GM12878 (cell line): ENCODE measurements around the gene RASAL2. TPM values are rescaled to one million over a fixed set of nuclear protein-coding genes. Genes with fewer than 3 reads are reported as not detected.
A peak's percentile ranks its signal among the peaks of the same experiment; 100 is the strongest.

Experiments used
- ATAC-seq: fragments of 200-7000 bp; cut with Tn5 transposase; 3 replicates; pipeline ENCODE4 v1.9.1; 2020; ENCODE audit warnings: mild to moderate bottlenecking, moderate library complexity
- BruUV-seq: library from RNA; stranded (reverse); fragments of 400-500 nt; replicated peaks from 2 replicates; lab custom pipeline; 2021; lab: Mats Ljungman, UMichigan
- CTCF ChIA-PET: fragments of 300-600 bp; sonication (Branson Sonifier 250); formaldehyde crosslinking; extraction: SDS; loops from one replicate; lab custom pipeline; 2021; ENCODE audit warnings: inconsistent platforms; lab: Yijun Ruan, JAX
- POLR2A ChIA-PET: fragments of 350-600 bp; formaldehyde crosslinking; extraction: SDS; loops from one replicate; lab custom pipeline; 2021; ENCODE audit warnings: inconsistent platforms; lab: Charles Lee
- RAD21 ChIA-PET: fragments of 300-600 bp; sonication (Branson Sonifier 250); formaldehyde crosslinking; loops from one replicate; lab custom pipeline; 2023; ENCODE audit warnings: antibody characterized with exemption; ENCODE audit not compliant: unreplicated experiment; lab: Charles Lee
- SMC1A ChIA-PET: fragments of 300-600 bp; sonication (Branson Sonifier 250); formaldehyde crosslinking; loops from one replicate; lab custom pipeline; 2023; ENCODE audit not compliant: unreplicated experiment, uncharacterized antibody; lab: Charles Lee
- DNase-seq: peaks from one replicate; pipeline ENCODE4 v3.0.0-alpha.2; 2011; ENCODE audit warnings: low read depth, low spot score
- FAIRE-seq: peaks from 3 replicates; lab custom pipeline; 2011; peaks lifted over from hg19 to GRCh38; lab: Jason Lieb, UNC
- H2AFZ ChIP-seq: 2 replicates; pipeline ENCODE4 v1.6.0; 2011; ENCODE audit warnings: low read depth, low read length, control low read depth; ENCODE audit not compliant: control insufficient read depth
- H3K27ac ChIP-seq: 2 replicates; pipeline ENCODE4 v1.5.1; 2011; ENCODE audit warnings: control low read depth; ENCODE audit not compliant: control insufficient read depth, insufficient read depth
- H3K27me3 ChIP-seq, 2 experiments: replicated peaks in 1 of 2; 2 replicates each; pipeline versions ENCODE4 v1.6.0 to v1.6.1; 2011; ENCODE audit warnings: low read length in 1 of 2; ENCODE audit not compliant: control insufficient read depth in 2 of 2, insufficient read depth in 2 of 2
- H3K36me3 ChIP-seq, 2 experiments: 2 replicates each; pipeline ENCODE4 v1.5.1; 2011; ENCODE audit warnings: low read length in 1 of 2; ENCODE audit not compliant: control insufficient read depth in 2 of 2, insufficient read depth in 2 of 2
- H3K4me1 ChIP-seq: 2 replicates; pipeline ENCODE4 v1.6.1; 2011; ENCODE audit warnings: mild to moderate bottlenecking, low read length, moderate library complexity, mixed read lengths; ENCODE audit not compliant: control insufficient read depth, insufficient read depth
- H3K4me2 ChIP-seq: 2 replicates; pipeline ENCODE4 v1.6.0; 2011; ENCODE audit warnings: control low read depth; ENCODE audit not compliant: control insufficient read depth, insufficient read depth
- H3K4me3 ChIP-seq: fragments of 200-600 bp; sonication (generic); 2 replicates; pipeline ENCODE4 v1.5.1; 2016
- H3K79me2 ChIP-seq: 2 replicates; pipeline ENCODE4 v1.6.0; 2011; ENCODE audit warnings: low read length; ENCODE audit not compliant: control insufficient read depth, insufficient read depth
- H3K9ac ChIP-seq: 2 replicates; pipeline ENCODE4 v1.8.0; 2011; ENCODE audit warnings: low read length, control low read depth, mixed read lengths; ENCODE audit not compliant: control insufficient read depth, insufficient read depth
- H3K9me3 ChIP-seq: replicated peaks from 3 replicates; pipeline ENCODE4 v1.5.1; 2011; ENCODE audit warnings: mild to moderate bottlenecking, low read length; ENCODE audit not compliant: control insufficient read depth, insufficient read depth
- H4K20me1 ChIP-seq: 2 replicates; pipeline ENCODE4 v1.6.0; 2011; ENCODE audit not compliant: control insufficient read depth, insufficient read depth
- CHD1 ChIP-seq: IDR thresholded peaks from 2 replicates; pipeline ENCODE4 v1.6.1; 2012; ENCODE audit warnings: low read depth, low read length, improper control_type of control experiment
- MEF2B ChIP-seq: fragments of 450-650 bp; IDR thresholded peaks from 2 replicates; pipeline ENCODE4 v1.6.1; 2018; ENCODE audit warnings: mild to moderate bottlenecking, moderate library complexity; ENCODE audit not compliant: partially characterized antibody, poor library complexity, severe bottlenecking
- MTA2 ChIP-seq: fragments of 450-650 bp; IDR thresholded peaks from 2 replicates; pipeline ENCODE4 v1.6.1; 2016; ENCODE audit warnings: low read depth, mild to moderate bottlenecking, moderate library complexity
- MYB ChIP-seq: fragments of 150-350 bp; IDR thresholded peaks from 2 replicates; pipeline ENCODE4 v1.6.1; 2014; ENCODE audit warnings: mild to moderate bottlenecking, low read depth, low read length, borderline replicate concordance
- NFYB ChIP-seq: IDR thresholded peaks from 2 replicates; pipeline ENCODE4 v1.6.1; 2011; ENCODE audit warnings: low read depth, mild to moderate bottlenecking, low read length, improper control_type of control experiment, moderate library complexity; ENCODE audit not compliant: insufficient read depth
- PKNOX1 ChIP-seq: fragments of 450-650 bp; IDR thresholded peaks from 2 replicates; pipeline ENCODE4 v1.6.1; 2016; ENCODE audit warnings: mild to moderate bottlenecking
- RCOR1 ChIP-seq: conservative IDR thresholded peaks from 2 replicates; pipeline ENCODE4 v1.6.1; 2012; ENCODE audit warnings: low read depth, low read length, improper control_type of control experiment
- SMARCA5 ChIP-seq: fragments of 450-650 bp; IDR thresholded peaks from 2 replicates; pipeline ENCODE4 v1.6.1; 2017; ENCODE audit warnings: mild to moderate bottlenecking
- TCF7 ChIP-seq: IDR thresholded peaks from 2 replicates; pipeline ENCODE4 v1.6.1; 2014; ENCODE audit warnings: antibody characterized with exemption, borderline replicate concordance
- YBX1 ChIP-seq: fragments of 450-650 bp; IDR thresholded peaks from 2 replicates; pipeline ENCODE4 v1.6.1; 2016; ENCODE audit warnings: antibody characterized with exemption
- WGBS: methylation state at CpG from one replicate; pipeline ENCODE4 v1.1.6; 2016; ENCODE audit warnings: low lambda C conversion rate; ENCODE audit not compliant: insufficient replicate concordance, insufficient coverage; ENCODE audit errors: missing lambda C conversion rate; 5-methylcytosine and 5-hydroxymethylcytosine counted together
- in situ Hi-C: fragments of 300-500 bp; cut with MboI; formaldehyde crosslinking; loops from 9 replicates; pipeline ENCODE4 v1.14.3; 2018; ENCODE audit warnings: mixed read lengths
- intact Hi-C: fragments of 100-400 bp; cut with micrococcal nuclease; formaldehyde crosslinking; loops from one replicate; pipeline ENCODE4 v1.14.2; 2022; ENCODE audit not compliant: unreplicated experiment
- polyA plus RNA-seq, 11 experiments: library from polyadenylated mRNA; depleted of rRNA in 4 of 11; unstranded in 6 of 11; stranded (reverse) in 5 of 11; fragments of >200 nt; fragmentation: Nextera tagmentation in 4 of 11; fragmentation: Illumina TruSeq in 1 of 11; extraction: Ambion mirVana in 4 of 11; extraction: Trizol in 1 of 11; gene quantifications; 1 replicate in 1 of 11; 2 replicates in 10 of 11; pipeline versions ENCODE4 v1.2.1 to v1.2.3, GENCODE V29; 2011 to 2016; ENCODE audit warnings: inconsistent platforms in 2 of 11, missing spikeins in 2 of 11, low read depth in 1 of 11
- total RNA-seq, 4 experiments: library from RNA; depleted of rRNA in 3 of 4; stranded (reverse); fragments of >200 nt in 3 of 4; fragmentation: Illumina TruSeq in 1 of 4; extraction: Trizol in 1 of 4; gene quantifications; 2 replicates each; pipeline versions ENCODE4 v1.2.1 to v1.2.3, GENCODE V29; 2013 to 2021
- TF ChIP-seq, protein P1 (sequence below): fragments of 450-650 bp; IDR thresholded peaks from 2 replicates; pipeline ENCODE4 v1.6.1; 2017; ENCODE audit warnings: mild to moderate bottlenecking, moderate library complexity
- TF ChIP-seq, protein P2 (sequence below): fragments of 450-650 bp; IDR thresholded peaks from 2 replicates; pipeline ENCODE4 v1.6.1; 2018; ENCODE audit warnings: mild to moderate bottlenecking, low read depth, moderate library complexity; ENCODE audit not compliant: partially characterized antibody

RASAL2 gene
- total and polyA plus RNA-seq, 10 of the 15 experiments (the other 5 are each of a cell fraction or from before 2014, with no cell fraction given) = 0.02 to 6.9 (median 0.17) TPM; not detected in 1

- intact Hi-C loops = no loop called here
- peak; percentile 68 for ATAC-seq
- Histone ChIP-seq H3K27ac (no peak overlapping the region), H3K9ac (no peak overlapping the region), H3K27me3 (no peaks in the 10 kb centered on the region), H3K79me2 (no peaks in the 10 kb centered on the region), H2AFZ (no peak overlapping the region), H3K9me3 (no peaks in the 10 kb centered on the region), H3K4me2 (no peak overlapping the region), H3K4me3 (no peak overlapping the region), H3K36me3 (no peaks in the 10 kb centered on the region), H4K20me1 (no peaks in the 10 kb centered on the region), H3K4me1 (no peaks in the 10 kb centered on the region)
- no TSS peak for BruUV-seq
- 0% methylated on average over 1 of the region's 1 CpG for WGBS
- DNase-seq = no peak
- FAIRE-seq = peak; percentile 49
- ChIA-PET RAD21 (no interaction called here), POLR2A (interaction anchor here (0.6 kb wide), 1 partner anchor 11 kb away, joined by 3 read pairs; no protein-coding TSS in a partner anchor), SMC1A (interaction anchor here (1.0 to 1.6 kb wide), 5 partner anchors 10 to 135 kb away, joined by 3 to 4 read pairs (median 3); no protein-coding TSS in a partner anchor), CTCF (interaction anchor here (1.0 to 1.5 kb wide), 2 partner anchors 13 to 65 kb away, joined by 3 read pairs; no protein-coding TSS in a partner anchor)
- in situ Hi-C loops = no loop called here
- TF ChIP-seq MTA2 (peak; percentile 52), SMARCA5 (no peak), TCF7 (no peak), NFYB (no peak), RCOR1 (no peak), PKNOX1 (0 out of 2 replicates have a peak, but pooled peaks have one; percentile 18), MEF2B (peak; percentile 22), YBX1 (no peak), CHD1 (no peak), MYB (no peak)
- TF ChIP-seq, protein P1, sequence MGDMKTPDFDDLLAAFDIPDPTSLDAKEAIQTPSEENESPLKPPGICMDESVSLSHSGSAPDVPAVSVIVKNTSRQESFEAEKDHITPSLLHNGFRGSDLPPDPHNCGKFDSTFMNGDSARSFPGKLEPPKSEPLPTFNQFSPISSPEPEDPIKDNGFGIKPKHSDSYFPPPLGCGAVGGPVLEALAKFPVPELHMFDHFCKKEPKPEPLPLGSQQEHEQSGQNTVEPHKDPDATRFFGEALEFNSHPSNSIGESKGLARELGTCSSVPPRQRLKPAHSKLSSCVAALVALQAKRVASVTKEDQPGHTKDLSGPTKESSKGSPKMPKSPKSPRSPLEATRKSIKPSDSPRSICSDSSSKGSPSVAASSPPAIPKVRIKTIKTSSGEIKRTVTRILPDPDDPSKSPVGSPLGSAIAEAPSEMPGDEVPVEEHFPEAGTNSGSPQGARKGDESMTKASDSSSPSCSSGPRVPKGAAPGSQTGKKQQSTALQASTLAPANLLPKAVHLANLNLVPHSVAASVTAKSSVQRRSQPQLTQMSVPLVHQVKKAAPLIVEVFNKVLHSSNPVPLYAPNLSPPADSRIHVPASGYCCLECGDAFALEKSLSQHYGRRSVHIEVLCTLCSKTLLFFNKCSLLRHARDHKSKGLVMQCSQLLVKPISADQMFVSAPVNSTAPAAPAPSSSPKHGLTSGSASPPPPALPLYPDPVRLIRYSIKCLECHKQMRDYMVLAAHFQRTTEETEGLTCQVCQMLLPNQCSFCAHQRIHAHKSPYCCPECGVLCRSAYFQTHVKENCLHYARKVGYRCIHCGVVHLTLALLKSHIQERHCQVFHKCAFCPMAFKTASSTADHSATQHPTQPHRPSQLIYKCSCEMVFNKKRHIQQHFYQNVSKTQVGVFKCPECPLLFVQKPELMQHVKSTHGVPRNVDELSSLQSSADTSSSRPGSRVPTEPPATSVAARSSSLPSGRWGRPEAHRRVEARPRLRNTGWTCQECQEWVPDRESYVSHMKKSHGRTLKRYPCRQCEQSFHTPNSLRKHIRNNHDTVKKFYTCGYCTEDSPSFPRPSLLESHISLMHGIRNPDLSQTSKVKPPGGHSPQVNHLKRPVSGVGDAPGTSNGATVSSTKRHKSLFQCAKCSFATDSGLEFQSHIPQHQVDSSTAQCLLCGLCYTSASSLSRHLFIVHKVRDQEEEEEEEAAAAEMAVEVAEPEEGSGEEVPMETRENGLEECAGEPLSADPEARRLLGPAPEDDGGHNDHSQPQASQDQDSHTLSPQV = no peak
- TF ChIP-seq, protein P2, sequence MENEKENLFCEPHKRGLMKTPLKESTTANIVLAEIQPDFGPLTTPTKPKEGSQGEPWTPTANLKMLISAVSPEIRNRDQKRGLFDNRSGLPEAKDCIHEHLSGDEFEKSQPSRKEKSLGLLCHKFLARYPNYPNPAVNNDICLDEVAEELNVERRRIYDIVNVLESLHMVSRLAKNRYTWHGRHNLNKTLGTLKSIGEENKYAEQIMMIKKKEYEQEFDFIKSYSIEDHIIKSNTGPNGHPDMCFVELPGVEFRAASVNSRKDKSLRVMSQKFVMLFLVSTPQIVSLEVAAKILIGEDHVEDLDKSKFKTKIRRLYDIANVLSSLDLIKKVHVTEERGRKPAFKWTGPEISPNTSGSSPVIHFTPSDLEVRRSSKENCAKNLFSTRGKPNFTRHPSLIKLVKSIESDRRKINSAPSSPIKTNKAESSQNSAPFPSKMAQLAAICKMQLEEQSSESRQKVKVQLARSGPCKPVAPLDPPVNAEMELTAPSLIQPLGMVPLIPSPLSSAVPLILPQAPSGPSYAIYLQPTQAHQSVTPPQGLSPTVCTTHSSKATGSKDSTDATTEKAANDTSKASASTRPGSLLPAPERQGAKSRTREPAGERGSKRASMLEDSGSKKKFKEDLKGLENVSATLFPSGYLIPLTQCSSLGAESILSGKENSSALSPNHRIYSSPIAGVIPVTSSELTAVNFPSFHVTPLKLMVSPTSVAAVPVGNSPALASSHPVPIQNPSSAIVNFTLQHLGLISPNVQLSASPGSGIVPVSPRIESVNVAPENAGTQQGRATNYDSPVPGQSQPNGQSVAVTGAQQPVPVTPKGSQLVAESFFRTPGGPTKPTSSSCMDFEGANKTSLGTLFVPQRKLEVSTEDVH = no peak
Observed at GRCh38 chr1:178166429-178167024, 72.6 kb downstream of the RASAL2 start.
